OCI-LY3 (cell line): ENCODE results near the gene EPHB2.

Experiments
- CTCF ChIP-seq: fragments of 200-600, 300-600 bp; sonication (generic); IDR thresholded peaks from 2 replicates; pipeline ENCODE4 v1.5.1; 2014; ENCODE audit warnings: antibody characterized with exemption, low read length, low read depth
- EZH2phosphoT487 ChIP-seq: fragments of 200-600 bp; shearing (Covaris generic); IDR thresholded peaks from 2 replicates; pipeline ENCODE4 v1.6.1; 2018; ENCODE audit warnings: antibody characterized with exemption, mixed run types, low read depth

GRCh38 chr1:22844621-22845020 is 134.0 kb downstream of the EPHB2 start:
- no peak for TF ChIP-seq CTCF
- TF ChIP-seq EZH2phosphoT487 = no peak
